Gastrocnemius medialis (tissue), 4 donors: Measurements from ENCODE around the gene C19orf25. TPM values are rescaled to one million over a fixed set of nuclear protein-coding genes. Genes with fewer than 3 reads are reported as not detected.

ENCODE experiments used
- ATAC-seq, 2 donors: fragments of 150-250 bp; one replicate each; pipeline ENCODE4 v1.9.1; 2016
- DNase-seq, 2 donors: peaks; one replicate each; pipeline ENCODE4 v3.0.0-alpha.2; 2019
- H3K27ac ChIP-seq, 4 donors: fragments of 200-600 bp; sonication (generic); 1 replicate in 1 of 4; 2 replicates in 3 of 4; pipeline ENCODE4 v1.5.1; 2016 to 2018; ENCODE audit warnings: mild to moderate bottlenecking in 2 of 4, moderate library complexity in 1 of 4
- H3K27me3 ChIP-seq, 3 donors: fragments of 200-600 bp; sonication (generic) in 2 of 3; 1 replicate in 1 of 3; 2 replicates in 2 of 3; pipeline versions ENCODE4 v1.5.1 to v1.6.0; 2016 to 2019; ENCODE audit warnings: mild to moderate bottlenecking in 1 of 3, moderate library complexity in 1 of 3
- H3K36me3 ChIP-seq, 2 donors: fragments of 200-600 bp; sonication (generic) in 1 of 2; one replicate each; pipeline ENCODE4 v1.5.1; 2017 to 2018
- H3K4me1 ChIP-seq, 2 donors: fragments of 200-600 bp; sonication (generic) in 1 of 2; one replicate each; pipeline ENCODE4 v1.5.1; 2016 to 2017; ENCODE audit warnings: mild to moderate bottlenecking in 2 of 2
- H3K4me3 ChIP-seq, 4 donors: fragments of 200-600 bp; sonication (generic) in 3 of 4; 1 replicate in 1 of 4; 2 replicates in 3 of 4; pipeline ENCODE4 v1.5.1; 2016 to 2019; ENCODE audit warnings: mild to moderate bottlenecking in 2 of 4
- H3K9me3 ChIP-seq, 3 donors: fragments of 200-600 bp; sonication (generic) in 2 of 3; 1 replicate in 1 of 3; 2 replicates in 2 of 3; pipeline ENCODE4 v1.5.1; 2016 to 2019
- CTCF ChIP-seq, 5 experiments: fragments of 450-650 bp in 3 of 5; fragments of 200-600 bp in 2 of 5; sonication (generic) in 2 of 5; IDR thresholded peaks in 4 of 5; conservative IDR thresholded peaks in 1 of 5; 1 replicate in 4 of 5; 2 replicates in 1 of 5; pipeline ENCODE4 v1.5.1; 2016 to 2019; ENCODE audit warnings: antibody characterized with exemption in 5 of 5, mild to moderate bottlenecking in 3 of 5, moderate library complexity in 3 of 5
- POLR2A ChIP-seq, 2 donors: fragments of 450-650 bp; IDR thresholded peaks; one replicate each; pipeline ENCODE4 v1.6.1; 2017; ENCODE audit warnings: antibody characterized with exemption in 2 of 2, mild to moderate bottlenecking in 2 of 2, moderate library complexity in 2 of 2
- in situ Hi-C, 4 donors: fragments of 200-750 bp; cut with MboI; loops; one replicate each; pipeline versions ENCODE4 v1.15.0 to v1.8.0; 2017; ENCODE audit warnings: low sequenced_read_pairs in 4 of 4
- intact Hi-C: fragments of 100-400 bp; cut with DNase I; formaldehyde crosslinking; loops from one replicate; pipeline ENCODE4 v1.15.1; 2023; ENCODE audit warnings: low total_unique reads
- total RNA-seq, 4 donors: library from RNA; depleted of rRNA; stranded (reverse); fragments of >200 nt; gene quantifications; one replicate each; pipeline versions ENCODE4 v1.1.0 to v1.2.3, GENCODE V29; 2016

C19orf25 gene
- total RNA-seq, 4 donors from 2014 or later: 18.7 to 25.7 (median 19.9) TPM

GRCh38 chr19:1425102-1425837, 53.7 kb downstream of the C19orf25 start:
- in situ Hi-C loops: no loop called here
- Histone ChIP-seq H3K4me3 (no peak overlapping the region), H3K4me1 (peaks cover 0 to 16% of the 10 kb centered on the region in 2 donors), H3K27me3 (no peaks in the 10 kb centered on the region), H3K9me3 (no peaks in the 10 kb centered on the region), H3K27ac (no peak overlapping the region), H3K36me3 (peaks cover 0 to 86% of the 10 kb centered on the region in 2 donors)
- intact Hi-C loops: no loop called here
- no peak for DNase-seq
- ATAC-seq: no peak
- TF ChIP-seq POLR2A (IDR thresholded peaks at IDR 0.05) (no peak), CTCF (IDR thresholded peaks at IDR 0.05 in 4 of 5, conservative IDR thresholded peaks at IDR 0.05 in 1 of 5) (no peak)

GRCh38 chr19:1424192-1424955, 54.6 kb downstream of the C19orf25 start:
- Histone ChIP-seq H3K4me3 (no peak overlapping the region), H3K9me3 (no peaks in the 10 kb centered on the region), H3K4me1 (peaks cover under 1 to 16% of the 10 kb centered on the region in 2 donors), H3K36me3 (peaks cover 0 to 79% of the 10 kb centered on the region in 2 donors), H3K27ac (no peak overlapping the region), H3K27me3 (no peaks in the 10 kb centered on the region)
- in situ Hi-C loops: no loop called here
- intact Hi-C loops: no loop called here
- DNase-seq: no peak
- no peak for ATAC-seq
- TF ChIP-seq POLR2A (IDR thresholded peaks at IDR 0.05): no peak
- TF ChIP-seq CTCF (IDR thresholded peaks at IDR 0.05 in 4 of 5, conservative IDR thresholded peaks at IDR 0.05 in 1 of 5): no peak

- peaks cover 8 to 22% of the 10 kb centered on the region in 2 donors for H3K4me1 ChIP-seq
- in situ Hi-C loops (no loop called here), intact Hi-C loops (no loop called here)
- H3K36me3 ChIP-seq: peaks cover 0 to 78% of the 10 kb centered on the region in 2 donors
- no peak for DNase-seq
- no peaks in the 10 kb centered on the region for H3K9me3 ChIP-seq
- no peak for ATAC-seq
- no peak overlapping the region for H3K27ac ChIP-seq
- no peaks in the 10 kb centered on the region for H3K27me3 ChIP-seq
- TF ChIP-seq CTCF (IDR thresholded peaks at IDR 0.05 in 4 of 5, conservative IDR thresholded peaks at IDR 0.05 in 1 of 5) (no peak), POLR2A (IDR thresholded peaks at IDR 0.05) (no peak)
- no peak overlapping the region for H3K4me3 ChIP-seq
Observed at GRCh38 chr19:1423436-1424191, 55.4 kb downstream of the C19orf25 start.

Other genes with a start within 250 kb of the C19orf25 start
- gene CBARP, start 241.2 kb downstream of the C19orf25 start, total RNA-seq: 1 to 10 TPM in 1 of 4 donors, under 1 TPM in 3; 0.10 to 1.3 (median 0.53) TPM
- gene ATP5F1D, start 237.5 kb downstream of the C19orf25 start, total RNA-seq: 100 to 1,000 TPM; 189 to 442 (median 273) TPM
- gene MIDN, start 230.6 kb downstream of the C19orf25 start, total RNA-seq: 100 to 1,000 TPM in 2 of 4 donors, 10 to 100 TPM in 2; 34.9 to 117 (median 86.3) TPM
- gene CIRBP, start 209.9 kb downstream of the C19orf25 start, total RNA-seq: 100 to 1,000 TPM; 274 to 578 (median 418) TPM
- gene FAM174C, start 203.7 kb downstream of the C19orf25 start, total RNA-seq: 10 to 100 TPM; 18.7 to 36.7 (median 28.7) TPM
- gene EFNA2, start 193.3 kb downstream of the C19orf25 start, total RNA-seq: not detected
- gene NDUFS7, start 95.3 kb downstream of the C19orf25 start, total RNA-seq: 100 to 1,000 TPM; 259 to 497 (median 377) TPM
- 100 to 1,000 TPM; 269 to 421 (median 373) TPM for gene GAMT, start 77.7 kb downstream of the C19orf25 start, total RNA-seq
- gene DAZAP1, start 71.6 kb downstream of the C19orf25 start, total RNA-seq: 10 to 100 TPM; 53.7 to 74.1 (median 63.4) TPM
- gene RPS15, start 40.8 kb downstream of the C19orf25 start, total RNA-seq: 1,000 to 10,000 TPM; 2,323 to 3,835 (median 2,607) TPM
- gene APC2, start 29.1 kb downstream of the C19orf25 start, total RNA-seq: under 1 TPM in 1 of 4 donors, not detected in 3; 0.04 TPM
- gene PCSK4, start 11.1 kb upstream of the C19orf25 start, total RNA-seq: under 1 TPM; 0.12 to 0.60 (median 0.37) TPM
- gene REEP6, start 12.0 kb upstream of the C19orf25 start, total RNA-seq: 1 to 10 TPM; 1.1 to 2.3 (median 1.5) TPM
- 1 to 10 TPM in 3 of 4 donors, under 1 TPM in 1; 0.41 to 6.5 (median 3.0) TPM for gene ADAMTSL5, start 33.8 kb upstream of the C19orf25 start, total RNA-seq
- gene PLK5, start 44.9 kb upstream of the C19orf25 start, total RNA-seq: not detected
- gene MEX3D, start 89.1 kb upstream of the C19orf25 start, total RNA-seq: 1 to 10 TPM; 2.4 to 7.9 (median 5.3) TPM
- gene MBD3, start 113.7 kb upstream of the C19orf25 start, total RNA-seq: 100 to 1,000 TPM in 2 of 4 donors, 10 to 100 TPM in 2; 66.9 to 147 (median 118) TPM
- gene UQCR11, start 126.2 kb upstream of the C19orf25 start, total RNA-seq: 100 to 1,000 TPM; 106 to 173 (median 154) TPM
- 10 to 100 TPM; 22.0 to 58.6 (median 42.5) TPM for gene TCF3, start 173.4 kb upstream of the C19orf25 start, total RNA-seq